ENCODE results near the gene ARMC6. TPM values are rescaled to one million over a fixed set of nuclear protein-coding genes. Genes with fewer than 3 reads are reported as not detected.
"Not testable (repeated sequence)": the region's sequence is repeated elsewhere in the genome, so short reads cannot be mapped to it uniquely, and the experiment has no call there.

Gene ARMC6
- total RNA-seq, 4 donors from 2014 or later: 15.9 to 24.0 (median 19.2) TPM

GRCh38 chr19:19106056-19106551, 72.7 kb downstream of the ARMC6 start:
- peak overlapping the region in 1 of 4 donors; percentile 26 for H3K27ac ChIP-seq
- WGBS, 2 donors (ENCODE audit: low coverage in 1 of 2): 24 to 32% methylated on average over 5 to 6 of the region's 25 CpGs
- H3K4me3 ChIP-seq: peak overlapping the region in 1 of 2 donors; percentile 37
- peak; percentile 27 for ATAC-seq
- H3K27me3 ChIP-seq: peaks cover 10% of the 10 kb centered on the region
- H3K4me1 ChIP-seq: peaks cover 0 to 29% (median 3%) of the 10 kb centered on the region in 3 donors
- no peaks in the 10 kb centered on the region for H3K9me3 ChIP-seq
- peaks cover 0 to 43% of the 10 kb centered on the region in 2 donors for H3K36me3 ChIP-seq
- TF ChIP-seq POLR2A (IDR thresholded peaks at IDR 0.05) (no peak), EP300 (IDR thresholded peaks at IDR 0.05) (no peak), POLR2AphosphoS5 (IDR thresholded peaks at IDR 0.05) (no peak)
- TF ChIP-seq, protein P1, sequence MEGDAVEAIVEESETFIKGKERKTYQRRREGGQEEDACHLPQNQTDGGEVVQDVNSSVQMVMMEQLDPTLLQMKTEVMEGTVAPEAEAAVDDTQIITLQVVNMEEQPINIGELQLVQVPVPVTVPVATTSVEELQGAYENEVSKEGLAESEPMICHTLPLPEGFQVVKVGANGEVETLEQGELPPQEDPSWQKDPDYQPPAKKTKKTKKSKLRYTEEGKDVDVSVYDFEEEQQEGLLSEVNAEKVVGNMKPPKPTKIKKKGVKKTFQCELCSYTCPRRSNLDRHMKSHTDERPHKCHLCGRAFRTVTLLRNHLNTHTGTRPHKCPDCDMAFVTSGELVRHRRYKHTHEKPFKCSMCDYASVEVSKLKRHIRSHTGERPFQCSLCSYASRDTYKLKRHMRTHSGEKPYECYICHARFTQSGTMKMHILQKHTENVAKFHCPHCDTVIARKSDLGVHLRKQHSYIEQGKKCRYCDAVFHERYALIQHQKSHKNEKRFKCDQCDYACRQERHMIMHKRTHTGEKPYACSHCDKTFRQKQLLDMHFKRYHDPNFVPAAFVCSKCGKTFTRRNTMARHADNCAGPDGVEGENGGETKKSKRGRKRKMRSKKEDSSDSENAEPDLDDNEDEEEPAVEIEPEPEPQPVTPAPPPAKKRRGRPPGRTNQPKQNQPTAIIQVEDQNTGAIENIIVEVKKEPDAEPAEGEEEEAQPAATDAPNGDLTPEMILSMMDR (IDR thresholded peaks at IDR 0.05): no peak

DNA sequence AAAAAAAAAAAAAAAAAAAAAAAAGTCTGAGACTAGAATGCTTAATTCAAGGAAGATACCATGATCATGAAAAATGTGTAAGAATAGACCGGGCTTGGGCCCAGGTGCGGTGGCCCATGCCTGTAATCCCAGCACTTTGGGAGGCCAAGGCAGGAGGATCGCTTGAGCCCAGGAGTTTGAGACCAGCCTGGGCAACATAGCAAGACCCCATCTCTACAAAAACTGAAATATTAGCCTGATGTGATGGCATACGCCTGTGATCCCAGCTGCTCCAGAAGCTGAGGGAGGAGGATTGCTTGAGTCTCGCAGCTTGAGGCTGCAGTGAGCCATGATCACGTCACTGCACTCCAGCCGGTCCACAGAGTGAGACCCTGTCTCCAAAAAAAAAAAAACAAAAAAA, 73.5 kb downstream of the ARMC6 start:
- peaks cover 0 to 29% (median 3%) of the 10 kb centered on the region in 3 donors for H3K4me1 ChIP-seq
- 88 to 97% methylated on average over 5 to 7 of the region's 7 CpGs for WGBS, 2 donors (ENCODE audit: low coverage in 1 of 2)
- not testable (repeated sequence) for H3K4me3 ChIP-seq, ATAC-seq, H3K27ac ChIP-seq, H3K9me3 ChIP-seq
- peaks cover 10% of the 10 kb centered on the region for H3K27me3 ChIP-seq
- peaks cover 0 to 35% of the 10 kb centered on the region in 2 donors for H3K36me3 ChIP-seq

DNA sequence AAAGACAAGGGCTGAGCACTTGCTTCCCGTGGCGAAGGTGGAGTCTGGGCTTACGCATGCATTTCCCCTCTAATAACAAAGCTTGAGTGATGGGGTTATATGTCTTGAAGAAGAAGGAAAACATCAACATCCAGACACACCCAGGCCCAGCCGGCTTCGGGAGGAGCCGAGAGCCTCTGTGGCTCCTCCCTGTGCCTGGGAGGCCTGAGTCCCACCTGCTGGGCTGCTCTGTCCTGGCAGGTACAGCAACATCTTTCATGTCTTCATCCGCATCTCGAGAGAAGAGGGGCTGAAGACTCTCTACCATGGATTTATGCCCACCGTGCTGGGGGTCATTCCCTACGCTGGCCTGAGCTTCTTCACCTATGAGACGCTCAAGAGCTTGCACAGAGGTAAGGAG, 74.3 kb downstream of the ARMC6 start:
- 75 to 80% methylated on average over 1 to 6 of the region's 11 CpGs for WGBS, 2 donors (ENCODE audit: low coverage in 1 of 2)
- H3K36me3 ChIP-seq: peaks cover 0 to 28% of the 10 kb centered on the region in 2 donors
- H3K4me1 ChIP-seq: peaks cover 0 to 29% (median 3%) of the 10 kb centered on the region in 3 donors
- ATAC-seq: no peak
- no peak overlapping the region for H3K4me3 ChIP-seq
- H3K27ac ChIP-seq: no peak overlapping the region
- H3K27me3 ChIP-seq: peaks cover 10% of the 10 kb centered on the region
- H3K9me3 ChIP-seq: no peaks in the 10 kb centered on the region
- no peak for TF ChIP-seq POLR2A (IDR thresholded peaks at IDR 0.05)
- TF ChIP-seq, protein P1 (IDR thresholded peaks at IDR 0.05): no peak
- no peak for TF ChIP-seq EP300 (IDR thresholded peaks at IDR 0.05)
- no peak for TF ChIP-seq POLR2AphosphoS5 (IDR thresholded peaks at IDR 0.05)

Other genes with a start within 250 kb of the ARMC6 start
- 1 to 10 TPM in 1 of 4 donors, under 1 TPM in 3; 0.40 to 4.4 (median 0.50) TPM for gene COMP, start 242.3 kb upstream of the ARMC6 start, total RNA-seq
- gene UPF1, start 201.6 kb upstream of the ARMC6 start, total RNA-seq: 10 to 100 TPM; 53.6 to 92.2 (median 59.9) TPM
- 1 to 10 TPM in 1 of 4 donors, under 1 TPM in 2, not detected in 1; 0.73 to 1.3 (median 0.81) TPM for gene CERS1, start 137.4 kb upstream of the ARMC6 start, total RNA-seq
- 100 to 1,000 TPM; 121 to 195 (median 152) TPM for gene COPE, start 114.2 kb upstream of the ARMC6 start, total RNA-seq
- 10 to 100 TPM; 36.1 to 61.0 (median 46.9) TPM for gene DDX49, start 113.9 kb upstream of the ARMC6 start, total RNA-seq
- 10 to 100 TPM; 22.7 to 48.5 (median 33.2) TPM for gene HOMER3, start 92.4 kb upstream of the ARMC6 start, total RNA-seq
- gene SUGP2, start 86 bp upstream of the ARMC6 start, total RNA-seq: 10 to 100 TPM; 18.6 to 57.4 (median 35.2) TPM
- 10 to 100 TPM in 3 of 4 donors, 1 to 10 TPM in 1; 8.8 to 16.0 (median 12.9) TPM for gene SLC25A42, start 30.4 kb downstream of the ARMC6 start, total RNA-seq
- gene TMEM161A, start 104.9 kb downstream of the ARMC6 start, total RNA-seq: 10 to 100 TPM; 16.7 to 24.5 (median 20.1) TPM
- gene MEF2B, start 136.7 kb downstream of the ARMC6 start, total RNA-seq: not detected
- gene BORCS8, start 158.5 kb downstream of the ARMC6 start, total RNA-seq: 10 to 100 TPM in 3 of 4 donors, 1 to 10 TPM in 1; 9.4 to 28.8 (median 14.7) TPM
- 10 to 100 TPM; 36.2 to 46.6 (median 40.9) TPM for gene RFXANK, start 158.7 kb downstream of the ARMC6 start, total RNA-seq
- gene NR2C2AP, start 169.8 kb downstream of the ARMC6 start, total RNA-seq: 10 to 100 TPM; 14.0 to 21.4 (median 16.8) TPM
- under 1 TPM in 2 of 4 donors, not detected in 2; 0.19 to 0.31 TPM for gene NCAN, start 178.4 kb downstream of the ARMC6 start, total RNA-seq
- not detected for gene TM6SF2, start 239.7 kb downstream of the ARMC6 start, total RNA-seq

Measured in gastroesophageal sphincter (tissue), 4 donors.